Measurements from ENCODE around the gene SNAPC5. TPM values are rescaled to one million over a fixed set of nuclear protein-coding genes. Genes with fewer than 3 reads are reported as not detected.

The SNAPC5 gene
- total RNA-seq, 1 donor from 2014 or later, result 12.7 TPM

DNA sequence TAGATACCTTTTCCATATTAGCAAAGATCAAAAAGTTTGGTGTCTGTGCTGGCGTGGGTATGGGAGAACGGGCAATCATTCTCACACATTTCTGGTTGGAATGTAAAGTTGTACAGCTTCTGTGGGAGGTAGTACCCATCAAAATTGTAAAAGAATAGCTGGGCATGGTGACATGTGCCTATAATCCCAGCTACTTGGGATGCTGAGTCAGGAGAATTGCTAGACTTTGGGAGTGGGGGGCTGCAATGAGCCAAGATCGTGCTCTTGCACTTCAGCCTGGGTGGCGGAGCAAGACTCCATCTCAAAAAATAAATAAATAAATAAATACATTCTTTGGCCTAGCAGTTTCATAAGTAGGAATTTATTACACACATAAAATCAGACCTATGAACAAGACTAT is 45.3 kb upstream of the SNAPC5 start:
- no peaks in the 10 kb centered on the region for H3K9me3 Mint-ChIP-seq (ENCODE audit: unreplicated experiment)
- no peak overlapping the region for H3K4me3 ChIP-seq (ENCODE audit: insufficient read depth, low read depth, low read length)
- H3K4me1 Mint-ChIP-seq (ENCODE audit: low read depth, unreplicated experiment), result no peaks in the 10 kb centered on the region
- FAIRE-seq (no peak), DNase-seq (ENCODE audit: low read depth) (no peak)
- no peak overlapping the region for H3K27ac ChIP-seq (ENCODE audit: low read depth, low read length)
- no peaks in the 10 kb centered on the region for H3K9me3 ChIP-seq (ENCODE audit: insufficient read depth, low read depth, low read length)
- TF ChIP-seq, protein P1, sequence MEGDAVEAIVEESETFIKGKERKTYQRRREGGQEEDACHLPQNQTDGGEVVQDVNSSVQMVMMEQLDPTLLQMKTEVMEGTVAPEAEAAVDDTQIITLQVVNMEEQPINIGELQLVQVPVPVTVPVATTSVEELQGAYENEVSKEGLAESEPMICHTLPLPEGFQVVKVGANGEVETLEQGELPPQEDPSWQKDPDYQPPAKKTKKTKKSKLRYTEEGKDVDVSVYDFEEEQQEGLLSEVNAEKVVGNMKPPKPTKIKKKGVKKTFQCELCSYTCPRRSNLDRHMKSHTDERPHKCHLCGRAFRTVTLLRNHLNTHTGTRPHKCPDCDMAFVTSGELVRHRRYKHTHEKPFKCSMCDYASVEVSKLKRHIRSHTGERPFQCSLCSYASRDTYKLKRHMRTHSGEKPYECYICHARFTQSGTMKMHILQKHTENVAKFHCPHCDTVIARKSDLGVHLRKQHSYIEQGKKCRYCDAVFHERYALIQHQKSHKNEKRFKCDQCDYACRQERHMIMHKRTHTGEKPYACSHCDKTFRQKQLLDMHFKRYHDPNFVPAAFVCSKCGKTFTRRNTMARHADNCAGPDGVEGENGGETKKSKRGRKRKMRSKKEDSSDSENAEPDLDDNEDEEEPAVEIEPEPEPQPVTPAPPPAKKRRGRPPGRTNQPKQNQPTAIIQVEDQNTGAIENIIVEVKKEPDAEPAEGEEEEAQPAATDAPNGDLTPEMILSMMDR (IDR thresholded peaks at IDR 0.05; ENCODE audit: insufficient read depth, low read depth, low read length), result no peak
- no peak for TF ChIP-seq EZH2 (IDR thresholded peaks at IDR 0.05; ENCODE audit: insufficient read depth, low read length)
- peaks cover 11% of the 10 kb centered on the region for H3K36me3 Mint-ChIP-seq (ENCODE audit: low read depth, unreplicated experiment)
- no peaks in the 10 kb centered on the region for H3K27me3 Mint-ChIP-seq (ENCODE audit: low read depth, unreplicated experiment)
- H3K27me3 ChIP-seq (ENCODE audit: insufficient read depth, low read length), result no peaks in the 10 kb centered on the region
- H3K36me3 ChIP-seq (ENCODE audit: insufficient read depth, low read length), result peaks cover 27% of the 10 kb centered on the region
- H3K27ac Mint-ChIP-seq (ENCODE audit: unreplicated experiment), result no peak overlapping the region
- H3K4me1 ChIP-seq (ENCODE audit: insufficient read depth, low read length), result no peaks in the 10 kb centered on the region
- no peak overlapping the region for H2AFZ ChIP-seq (ENCODE audit: low read depth, low read length)
- no peaks in the 10 kb centered on the region for H3K79me2 ChIP-seq (ENCODE audit: insufficient read depth, low read length)
- H3K4me2 ChIP-seq (ENCODE audit: low read length), result no peak overlapping the region
- no peak overlapping the region for H3K9ac ChIP-seq (ENCODE audit: low read length)
- no peak overlapping the region for H3K4me3 Mint-ChIP-seq (ENCODE audit: unreplicated experiment)
- H4K20me1 ChIP-seq (ENCODE audit: insufficient read depth, low read length), result no peaks in the 10 kb centered on the region

- H4K20me1 ChIP-seq (ENCODE audit: insufficient read depth, low read length), result no peaks in the 10 kb centered on the region
- H3K36me3 Mint-ChIP-seq (ENCODE audit: low read depth, unreplicated experiment), result peaks cover 4% of the 10 kb centered on the region
- H3K4me3 Mint-ChIP-seq (ENCODE audit: unreplicated experiment), result no peak overlapping the region
- H3K9me3 ChIP-seq (ENCODE audit: insufficient read depth, low read depth, low read length), result no peaks in the 10 kb centered on the region
- no peak overlapping the region for H3K4me3 ChIP-seq (ENCODE audit: insufficient read depth, low read depth, low read length)
- no peaks in the 10 kb centered on the region for H3K4me1 Mint-ChIP-seq (ENCODE audit: low read depth, unreplicated experiment)
- H3K79me2 ChIP-seq (ENCODE audit: insufficient read depth, low read length), result no peaks in the 10 kb centered on the region
- TF ChIP-seq, protein P1 (IDR thresholded peaks at IDR 0.05; ENCODE audit: insufficient read depth, low read depth, low read length), result no peak
- DNase-seq (ENCODE audit: low read depth) (no peak), FAIRE-seq (no peak)
- H3K36me3 ChIP-seq (ENCODE audit: insufficient read depth, low read length), result peaks cover 33% of the 10 kb centered on the region
- no peak overlapping the region for H2AFZ ChIP-seq (ENCODE audit: low read depth, low read length)
- H3K27ac ChIP-seq (ENCODE audit: low read depth, low read length), result no peak overlapping the region
- H3K27ac Mint-ChIP-seq (ENCODE audit: unreplicated experiment), result no peak overlapping the region
- no peaks in the 10 kb centered on the region for H3K27me3 ChIP-seq (ENCODE audit: insufficient read depth, low read length)
- no peak overlapping the region for H3K4me2 ChIP-seq (ENCODE audit: low read length)
- no peak overlapping the region for H3K9ac ChIP-seq (ENCODE audit: low read length)
- no peaks in the 10 kb centered on the region for H3K4me1 ChIP-seq (ENCODE audit: insufficient read depth, low read length)
- no peaks in the 10 kb centered on the region for H3K27me3 Mint-ChIP-seq (ENCODE audit: low read depth, unreplicated experiment)
- H3K9me3 Mint-ChIP-seq (ENCODE audit: unreplicated experiment), result no peaks in the 10 kb centered on the region
Observed at GRCh38 chr15:66535056-66535455, 37.5 kb upstream of the SNAPC5 start.

DNA sequence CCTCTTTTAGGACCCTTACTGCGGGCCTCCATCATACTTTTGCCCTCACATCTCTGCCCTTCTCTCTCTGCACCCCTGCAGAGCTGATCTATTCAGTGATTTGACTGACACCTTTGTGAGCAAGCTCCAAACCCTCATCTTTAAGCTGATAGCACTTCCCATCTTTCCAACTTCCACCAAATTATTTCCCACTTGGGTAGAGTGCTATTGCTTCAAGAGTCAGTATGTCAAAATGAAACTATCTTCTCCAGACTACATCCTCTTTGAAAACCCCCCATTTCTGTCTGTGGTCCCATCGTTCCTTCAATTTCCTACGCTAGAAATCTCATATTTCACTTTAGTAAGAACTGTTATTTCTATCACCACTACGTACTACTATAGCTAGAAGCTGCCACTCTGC is 27.3 kb upstream of the SNAPC5 start:
- no peaks in the 10 kb centered on the region for H4K20me1 ChIP-seq (ENCODE audit: insufficient read depth, low read length)
- no peak overlapping the region for H3K27ac Mint-ChIP-seq (ENCODE audit: unreplicated experiment)
- no peak for FAIRE-seq
- TF ChIP-seq EZH2 (IDR thresholded peaks at IDR 0.05; ENCODE audit: insufficient read depth, low read length), result no peak
- TF ChIP-seq, protein P1 (IDR thresholded peaks at IDR 0.05; ENCODE audit: insufficient read depth, low read depth, low read length), result no peak
- no peaks in the 10 kb centered on the region for H3K4me1 Mint-ChIP-seq (ENCODE audit: low read depth, unreplicated experiment)
- no peak overlapping the region for H3K9ac ChIP-seq (ENCODE audit: low read length)
- H3K4me3 Mint-ChIP-seq (ENCODE audit: unreplicated experiment), result no peak overlapping the region
- no peak overlapping the region for H3K4me2 ChIP-seq (ENCODE audit: low read length)
- no peaks in the 10 kb centered on the region for H3K9me3 ChIP-seq (ENCODE audit: insufficient read depth, low read depth, low read length)
- H2AFZ ChIP-seq (ENCODE audit: low read depth, low read length), result no peak overlapping the region
- no peaks in the 10 kb centered on the region for H3K4me1 ChIP-seq (ENCODE audit: insufficient read depth, low read length)
- no peaks in the 10 kb centered on the region for H3K27me3 ChIP-seq (ENCODE audit: insufficient read depth, low read length)
- H3K36me3 Mint-ChIP-seq (ENCODE audit: low read depth, unreplicated experiment), result peaks cover 2% of the 10 kb centered on the region
- no peaks in the 10 kb centered on the region for H3K9me3 Mint-ChIP-seq (ENCODE audit: unreplicated experiment)
- no peak for DNase-seq (ENCODE audit: low read depth)
- no peaks in the 10 kb centered on the region for H3K27me3 Mint-ChIP-seq (ENCODE audit: low read depth, unreplicated experiment)
- H3K4me3 ChIP-seq (ENCODE audit: insufficient read depth, low read depth, low read length), result no peak overlapping the region
- no peak overlapping the region for H3K27ac ChIP-seq (ENCODE audit: low read depth, low read length)
- peaks cover 16% of the 10 kb centered on the region for H3K36me3 ChIP-seq (ENCODE audit: insufficient read depth, low read length)
- no peaks in the 10 kb centered on the region for H3K79me2 ChIP-seq (ENCODE audit: insufficient read depth, low read length)
